C4-2B (cell line): ENCODE data around the gene ZFAND2B.
A peak's percentile ranks its signal among the peaks of the same experiment; 100 is the strongest.

Experiments used
- H3K27ac ChIP-seq: fragments of 450-650 bp; 2 replicates; pipeline ENCODE4 v1.5.1; 2017
- ZFX ChIP-seq: fragments of 450-650 bp; IDR thresholded peaks from 2 replicates; pipeline ENCODE4 v1.6.1; 2017
- TF ChIP-seq, protein P1 (sequence below): fragments of 450-650 bp; conservative IDR thresholded peaks from 2 replicates; pipeline ENCODE4 v1.5.1; 2017; ENCODE audit warnings: mild to moderate bottlenecking

Gene ZFAND2B

GRCh38 chr2:219171231-219171651, 35.3 kb upstream of the ZFAND2B start:
- TF ChIP-seq ZFX: no peak
- TF ChIP-seq, protein P1, sequence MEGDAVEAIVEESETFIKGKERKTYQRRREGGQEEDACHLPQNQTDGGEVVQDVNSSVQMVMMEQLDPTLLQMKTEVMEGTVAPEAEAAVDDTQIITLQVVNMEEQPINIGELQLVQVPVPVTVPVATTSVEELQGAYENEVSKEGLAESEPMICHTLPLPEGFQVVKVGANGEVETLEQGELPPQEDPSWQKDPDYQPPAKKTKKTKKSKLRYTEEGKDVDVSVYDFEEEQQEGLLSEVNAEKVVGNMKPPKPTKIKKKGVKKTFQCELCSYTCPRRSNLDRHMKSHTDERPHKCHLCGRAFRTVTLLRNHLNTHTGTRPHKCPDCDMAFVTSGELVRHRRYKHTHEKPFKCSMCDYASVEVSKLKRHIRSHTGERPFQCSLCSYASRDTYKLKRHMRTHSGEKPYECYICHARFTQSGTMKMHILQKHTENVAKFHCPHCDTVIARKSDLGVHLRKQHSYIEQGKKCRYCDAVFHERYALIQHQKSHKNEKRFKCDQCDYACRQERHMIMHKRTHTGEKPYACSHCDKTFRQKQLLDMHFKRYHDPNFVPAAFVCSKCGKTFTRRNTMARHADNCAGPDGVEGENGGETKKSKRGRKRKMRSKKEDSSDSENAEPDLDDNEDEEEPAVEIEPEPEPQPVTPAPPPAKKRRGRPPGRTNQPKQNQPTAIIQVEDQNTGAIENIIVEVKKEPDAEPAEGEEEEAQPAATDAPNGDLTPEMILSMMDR: peak; percentile 77
- no peak overlapping the region for H3K27ac ChIP-seq

DNA sequence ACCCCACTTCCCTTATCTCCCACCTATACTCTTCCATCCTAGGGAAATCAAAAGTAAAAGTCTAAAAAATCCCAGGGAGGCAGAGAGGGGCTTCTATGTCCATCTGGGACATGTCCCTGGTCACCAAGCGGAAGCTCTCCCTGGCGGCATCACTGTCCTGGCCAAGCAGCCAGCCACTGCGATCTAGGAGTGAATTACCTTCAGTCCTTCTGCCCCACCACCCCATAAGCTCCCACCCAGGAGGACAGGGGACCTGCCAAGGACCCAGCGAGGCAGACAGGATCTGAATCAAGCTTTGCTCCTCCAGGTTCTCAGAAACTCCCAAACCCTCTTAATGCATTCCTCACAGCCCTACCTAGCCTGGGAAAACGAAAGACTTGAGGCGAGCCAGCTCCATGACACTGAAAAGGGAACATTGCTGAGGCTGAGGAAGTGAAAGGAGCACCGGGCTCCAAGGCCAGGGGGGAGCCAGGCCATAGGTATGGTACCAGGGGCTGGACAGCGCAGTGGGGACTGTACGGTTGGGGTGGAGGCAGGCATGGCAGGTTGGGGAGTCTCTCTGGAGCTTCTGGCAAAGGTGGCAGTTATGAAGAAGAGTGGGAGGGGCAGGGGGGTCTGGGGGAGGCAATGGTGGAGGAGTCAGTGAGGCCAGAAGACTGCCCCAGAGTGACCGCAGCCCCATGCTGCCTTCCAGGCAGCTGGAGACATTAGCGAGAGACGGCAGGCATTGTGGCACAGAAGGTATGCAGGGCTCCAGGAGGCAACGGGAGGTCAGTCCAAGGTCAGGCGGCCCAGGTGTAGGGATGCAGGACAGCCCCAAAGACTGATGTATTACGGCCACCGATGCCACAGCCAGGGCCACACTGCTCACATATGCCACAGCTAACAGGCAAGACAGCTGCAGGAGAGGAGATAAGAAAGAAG, 34.1 kb upstream of the ZFAND2B start:
- no peak overlapping the region for H3K27ac ChIP-seq
- TF ChIP-seq, protein P1: no peak
- TF ChIP-seq ZFX: no peak

- no peak for TF ChIP-seq ZFX
- TF ChIP-seq, protein P1: no peak
- no peak overlapping the region for H3K27ac ChIP-seq
These were observed 33.4 kb upstream of the ZFAND2B start for GRCh38 chr2:219173176-219173575.

DNA sequence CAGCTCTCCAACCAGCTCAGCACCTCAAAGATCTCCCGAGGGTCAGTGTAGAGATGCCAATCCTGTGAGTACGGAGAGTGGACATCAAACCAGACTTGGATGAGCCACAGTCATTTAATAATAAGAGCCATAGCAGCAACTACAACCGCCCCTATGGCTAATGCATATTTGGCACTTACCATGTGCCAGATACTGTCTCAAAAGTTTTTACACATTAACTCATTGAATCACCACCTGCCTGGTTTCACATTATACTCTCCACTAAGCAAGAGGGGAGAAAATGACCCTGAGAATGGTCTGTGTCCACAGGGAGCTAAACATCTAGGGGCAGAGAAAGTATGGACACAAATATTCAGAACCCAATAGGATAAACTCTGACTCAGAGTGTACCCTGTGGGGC, 32.4 kb upstream of the ZFAND2B start:
- H3K27ac ChIP-seq: no peak overlapping the region
- TF ChIP-seq ZFX: no peak
- TF ChIP-seq, protein P1: no peak

DNA sequence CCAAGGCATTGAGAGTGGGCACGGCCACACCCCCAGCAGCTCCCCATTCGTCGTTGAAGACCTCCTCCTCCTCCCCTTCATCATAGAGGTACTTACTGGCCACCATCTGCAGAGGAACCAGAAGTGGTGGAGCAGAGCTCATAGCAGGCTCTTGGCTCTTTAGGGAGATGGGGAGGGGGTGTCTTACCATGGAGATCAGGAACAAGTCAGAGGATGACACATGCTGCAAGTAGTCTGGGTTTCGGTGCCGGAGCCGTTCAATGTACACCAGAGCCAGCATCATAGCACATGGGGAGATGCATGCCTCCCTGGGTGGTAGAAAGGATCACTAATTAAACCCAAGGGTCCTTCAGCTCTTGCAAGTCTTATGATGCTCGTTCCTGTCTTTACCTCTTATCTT, 31.8 kb upstream of the ZFAND2B start:
- TF ChIP-seq, protein P1: no peak
- no peak for TF ChIP-seq ZFX
- no peak overlapping the region for H3K27ac ChIP-seq

DNA sequence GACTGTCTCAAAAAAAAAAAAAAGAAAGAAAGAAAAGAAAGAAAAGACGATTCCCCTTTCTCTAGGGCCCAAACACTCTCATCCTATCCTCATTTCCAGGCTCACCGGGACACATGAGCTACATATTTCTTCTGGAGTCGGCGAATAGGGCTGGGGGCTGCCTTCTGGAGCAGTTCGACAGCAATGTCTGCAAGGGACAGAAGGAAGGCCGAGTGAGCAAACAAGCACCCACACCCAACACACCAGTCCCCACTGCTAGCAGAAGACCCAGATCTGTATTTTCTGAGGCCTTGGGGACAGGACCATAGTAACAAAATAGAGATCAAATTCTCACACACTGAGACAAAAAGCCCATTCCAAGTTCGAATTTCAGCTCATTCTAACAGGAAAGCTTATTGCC, 31.1 kb upstream of the ZFAND2B start:
- H3K27ac ChIP-seq: peak overlapping the region; percentile 89
- TF ChIP-seq ZFX: no peak
- TF ChIP-seq, protein P1: no peak
